ENCODE data around the gene STK26.
"Not testable (repeated sequence)": the region's sequence is repeated elsewhere in the genome, so short reads cannot be mapped to it uniquely, and the experiment has no call there.

DNA sequence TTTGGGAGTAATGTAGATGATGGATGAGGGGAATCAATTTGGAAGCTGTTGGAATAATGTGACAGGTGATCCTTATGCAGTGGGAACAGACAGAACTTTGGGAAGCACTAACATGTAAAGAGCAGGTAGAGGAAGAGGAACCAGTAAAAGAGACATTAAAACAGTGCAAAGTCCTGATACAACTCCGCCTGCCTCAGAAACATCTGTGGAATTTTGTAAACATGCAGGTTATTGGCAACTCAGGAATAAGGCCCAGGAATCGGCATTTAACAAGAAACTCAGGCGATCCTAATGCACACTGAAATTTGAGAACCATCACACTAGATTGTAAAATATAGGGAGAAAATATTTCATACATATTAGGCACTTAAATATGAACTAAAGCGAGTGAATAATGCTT, 75.6 kb downstream of the STK26 start:
- TF ChIP-seq, protein P1, sequence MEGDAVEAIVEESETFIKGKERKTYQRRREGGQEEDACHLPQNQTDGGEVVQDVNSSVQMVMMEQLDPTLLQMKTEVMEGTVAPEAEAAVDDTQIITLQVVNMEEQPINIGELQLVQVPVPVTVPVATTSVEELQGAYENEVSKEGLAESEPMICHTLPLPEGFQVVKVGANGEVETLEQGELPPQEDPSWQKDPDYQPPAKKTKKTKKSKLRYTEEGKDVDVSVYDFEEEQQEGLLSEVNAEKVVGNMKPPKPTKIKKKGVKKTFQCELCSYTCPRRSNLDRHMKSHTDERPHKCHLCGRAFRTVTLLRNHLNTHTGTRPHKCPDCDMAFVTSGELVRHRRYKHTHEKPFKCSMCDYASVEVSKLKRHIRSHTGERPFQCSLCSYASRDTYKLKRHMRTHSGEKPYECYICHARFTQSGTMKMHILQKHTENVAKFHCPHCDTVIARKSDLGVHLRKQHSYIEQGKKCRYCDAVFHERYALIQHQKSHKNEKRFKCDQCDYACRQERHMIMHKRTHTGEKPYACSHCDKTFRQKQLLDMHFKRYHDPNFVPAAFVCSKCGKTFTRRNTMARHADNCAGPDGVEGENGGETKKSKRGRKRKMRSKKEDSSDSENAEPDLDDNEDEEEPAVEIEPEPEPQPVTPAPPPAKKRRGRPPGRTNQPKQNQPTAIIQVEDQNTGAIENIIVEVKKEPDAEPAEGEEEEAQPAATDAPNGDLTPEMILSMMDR (conservative IDR thresholded peaks at IDR 0.05; ENCODE audit: low read depth in 2 of 2): not testable (repeated sequence)
- not testable (repeated sequence) for TF ChIP-seq EZH2 (IDR thresholded peaks at IDR 0.05; ENCODE audit: low read depth, unreplicated experiment); POLR2AphosphoS5 (IDR thresholded peaks at IDR 0.05; ENCODE audit: low read depth); EZH2phosphoT487 (IDR thresholded peaks at IDR 0.05; ENCODE audit: unreplicated experiment); NANOG (IDR thresholded peaks at IDR 0.05; ENCODE audit: borderline replicate concordance); STAT1 (IDR thresholded peaks at IDR 0.05; ENCODE audit: unreplicated experiment)
- TF ChIP-seq, protein P2, sequence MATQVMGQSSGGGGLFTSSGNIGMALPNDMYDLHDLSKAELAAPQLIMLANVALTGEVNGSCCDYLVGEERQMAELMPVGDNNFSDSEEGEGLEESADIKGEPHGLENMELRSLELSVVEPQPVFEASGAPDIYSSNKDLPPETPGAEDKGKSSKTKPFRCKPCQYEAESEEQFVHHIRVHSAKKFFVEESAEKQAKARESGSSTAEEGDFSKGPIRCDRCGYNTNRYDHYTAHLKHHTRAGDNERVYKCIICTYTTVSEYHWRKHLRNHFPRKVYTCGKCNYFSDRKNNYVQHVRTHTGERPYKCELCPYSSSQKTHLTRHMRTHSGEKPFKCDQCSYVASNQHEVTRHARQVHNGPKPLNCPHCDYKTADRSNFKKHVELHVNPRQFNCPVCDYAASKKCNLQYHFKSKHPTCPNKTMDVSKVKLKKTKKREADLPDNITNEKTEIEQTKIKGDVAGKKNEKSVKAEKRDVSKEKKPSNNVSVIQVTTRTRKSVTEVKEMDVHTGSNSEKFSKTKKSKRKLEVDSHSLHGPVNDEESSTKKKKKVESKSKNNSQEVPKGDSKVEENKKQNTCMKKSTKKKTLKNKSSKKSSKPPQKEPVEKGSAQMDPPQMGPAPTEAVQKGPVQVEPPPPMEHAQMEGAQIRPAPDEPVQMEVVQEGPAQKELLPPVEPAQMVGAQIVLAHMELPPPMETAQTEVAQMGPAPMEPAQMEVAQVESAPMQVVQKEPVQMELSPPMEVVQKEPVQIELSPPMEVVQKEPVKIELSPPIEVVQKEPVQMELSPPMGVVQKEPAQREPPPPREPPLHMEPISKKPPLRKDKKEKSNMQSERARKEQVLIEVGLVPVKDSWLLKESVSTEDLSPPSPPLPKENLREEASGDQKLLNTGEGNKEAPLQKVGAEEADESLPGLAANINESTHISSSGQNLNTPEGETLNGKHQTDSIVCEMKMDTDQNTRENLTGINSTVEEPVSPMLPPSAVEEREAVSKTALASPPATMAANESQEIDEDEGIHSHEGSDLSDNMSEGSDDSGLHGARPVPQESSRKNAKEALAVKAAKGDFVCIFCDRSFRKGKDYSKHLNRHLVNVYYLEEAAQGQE (IDR thresholded peaks at IDR 0.05; ENCODE audit: unreplicated experiment): not testable (repeated sequence)
- TF ChIP-seq, protein P3, sequence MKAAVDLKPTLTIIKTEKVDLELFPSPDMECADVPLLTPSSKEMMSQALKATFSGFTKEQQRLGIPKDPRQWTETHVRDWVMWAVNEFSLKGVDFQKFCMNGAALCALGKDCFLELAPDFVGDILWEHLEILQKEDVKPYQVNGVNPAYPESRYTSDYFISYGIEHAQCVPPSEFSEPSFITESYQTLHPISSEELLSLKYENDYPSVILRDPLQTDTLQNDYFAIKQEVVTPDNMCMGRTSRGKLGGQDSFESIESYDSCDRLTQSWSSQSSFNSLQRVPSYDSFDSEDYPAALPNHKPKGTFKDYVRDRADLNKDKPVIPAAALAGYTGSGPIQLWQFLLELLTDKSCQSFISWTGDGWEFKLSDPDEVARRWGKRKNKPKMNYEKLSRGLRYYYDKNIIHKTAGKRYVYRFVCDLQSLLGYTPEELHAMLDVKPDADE (IDR thresholded peaks at IDR 0.05): not testable (repeated sequence)

Measured in GM23338 (cell line).